GM12878 (cell line): ENCODE data around the gene ANKHD1. TPM values are rescaled to one million over a fixed set of nuclear protein-coding genes. Genes with fewer than 3 reads are reported as not detected.

ENCODE experiments used
- ATAC-seq: fragments of 200-7000 bp; cut with Tn5 transposase; 3 replicates; pipeline ENCODE4 v1.9.1; 2020; ENCODE audit warnings: mild to moderate bottlenecking, moderate library complexity
- BruUV-seq: library from RNA; stranded (reverse); fragments of 400-500 nt; replicated peaks from 2 replicates; lab custom pipeline; 2021; lab: Mats Ljungman, UMichigan
- CTCF ChIA-PET: fragments of 300-600 bp; sonication (Branson Sonifier 250); formaldehyde crosslinking; extraction: SDS; loops from one replicate; lab custom pipeline; 2021; ENCODE audit warnings: inconsistent platforms; lab: Yijun Ruan, JAX
- POLR2A ChIA-PET: fragments of 350-600 bp; formaldehyde crosslinking; extraction: SDS; loops from one replicate; lab custom pipeline; 2021; ENCODE audit warnings: inconsistent platforms; lab: Charles Lee
- RAD21 ChIA-PET: fragments of 300-600 bp; sonication (Branson Sonifier 250); formaldehyde crosslinking; loops from one replicate; lab custom pipeline; 2023; ENCODE audit warnings: antibody characterized with exemption; ENCODE audit not compliant: unreplicated experiment; lab: Charles Lee
- SMC1A ChIA-PET: fragments of 300-600 bp; sonication (Branson Sonifier 250); formaldehyde crosslinking; loops from one replicate; lab custom pipeline; 2023; ENCODE audit not compliant: unreplicated experiment, uncharacterized antibody; lab: Charles Lee
- DNase-seq: peaks from one replicate; pipeline ENCODE4 v3.0.0-alpha.2; 2011; ENCODE audit warnings: low read depth, low spot score
- FAIRE-seq: peaks from 3 replicates; lab custom pipeline; 2011; peaks lifted over from hg19 to GRCh38; lab: Jason Lieb, UNC
- H2AFZ ChIP-seq: 2 replicates; pipeline ENCODE4 v1.6.0; 2011; ENCODE audit warnings: low read depth, low read length, control low read depth; ENCODE audit not compliant: control insufficient read depth
- H3K27ac ChIP-seq: 2 replicates; pipeline ENCODE4 v1.5.1; 2011; ENCODE audit warnings: control low read depth; ENCODE audit not compliant: control insufficient read depth, insufficient read depth
- H3K27me3 ChIP-seq, 2 experiments: replicated peaks in 1 of 2; 2 replicates each; pipeline versions ENCODE4 v1.6.0 to v1.6.1; 2011; ENCODE audit warnings: low read length in 1 of 2; ENCODE audit not compliant: control insufficient read depth in 2 of 2, insufficient read depth in 2 of 2
- H3K36me3 ChIP-seq, 2 experiments: 2 replicates each; pipeline ENCODE4 v1.5.1; 2011; ENCODE audit warnings: low read length in 1 of 2; ENCODE audit not compliant: control insufficient read depth in 2 of 2, insufficient read depth in 2 of 2
- H3K4me1 ChIP-seq: 2 replicates; pipeline ENCODE4 v1.6.1; 2011; ENCODE audit warnings: mild to moderate bottlenecking, low read length, moderate library complexity, mixed read lengths; ENCODE audit not compliant: control insufficient read depth, insufficient read depth
- H3K4me2 ChIP-seq: 2 replicates; pipeline ENCODE4 v1.6.0; 2011; ENCODE audit warnings: control low read depth; ENCODE audit not compliant: control insufficient read depth, insufficient read depth
- H3K4me3 ChIP-seq: fragments of 200-600 bp; sonication (generic); 2 replicates; pipeline ENCODE4 v1.5.1; 2016
- H3K79me2 ChIP-seq: 2 replicates; pipeline ENCODE4 v1.6.0; 2011; ENCODE audit warnings: low read length; ENCODE audit not compliant: control insufficient read depth, insufficient read depth
- H3K9ac ChIP-seq: 2 replicates; pipeline ENCODE4 v1.8.0; 2011; ENCODE audit warnings: low read length, control low read depth, mixed read lengths; ENCODE audit not compliant: control insufficient read depth, insufficient read depth
- H3K9me3 ChIP-seq: replicated peaks from 3 replicates; pipeline ENCODE4 v1.5.1; 2011; ENCODE audit warnings: mild to moderate bottlenecking, low read length; ENCODE audit not compliant: control insufficient read depth, insufficient read depth
- H4K20me1 ChIP-seq: 2 replicates; pipeline ENCODE4 v1.6.0; 2011; ENCODE audit not compliant: control insufficient read depth, insufficient read depth
- MXI1 ChIP-seq: fragments of 150-350 bp; IDR thresholded peaks from 2 replicates; pipeline ENCODE4 v1.6.1; 2011; ENCODE audit warnings: low read depth, mild to moderate bottlenecking, inconsistent platforms, low read length, improper control_type of control experiment
- ZBTB11 ChIP-seq: fragments of 450-650 bp; formaldehyde crosslinking; IDR thresholded peaks from 2 replicates; pipeline ENCODE4 v1.5.0; 2022; ENCODE audit warnings: mild to moderate bottlenecking, missing genetic modification characterization
- ZNF687 ChIP-seq: fragments of 450-650 bp; IDR thresholded peaks from 2 replicates; pipeline ENCODE4 v1.6.1; 2017; ENCODE audit warnings: mild to moderate bottlenecking, moderate library complexity
- WGBS: methylation state at CpG from one replicate; pipeline ENCODE4 v1.1.6; 2016; ENCODE audit warnings: low lambda C conversion rate; ENCODE audit not compliant: insufficient replicate concordance, insufficient coverage; ENCODE audit errors: missing lambda C conversion rate; 5-methylcytosine and 5-hydroxymethylcytosine counted together
- in situ Hi-C: fragments of 300-500 bp; cut with MboI; formaldehyde crosslinking; loops from 9 replicates; pipeline ENCODE4 v1.14.3; 2018; ENCODE audit warnings: mixed read lengths
- intact Hi-C: fragments of 100-400 bp; cut with micrococcal nuclease; formaldehyde crosslinking; loops from one replicate; pipeline ENCODE4 v1.14.2; 2022; ENCODE audit not compliant: unreplicated experiment
- polyA plus RNA-seq, 11 experiments: library from polyadenylated mRNA; depleted of rRNA in 4 of 11; unstranded in 6 of 11; stranded (reverse) in 5 of 11; fragments of >200 nt; fragmentation: Nextera tagmentation in 4 of 11; fragmentation: Illumina TruSeq in 1 of 11; extraction: Ambion mirVana in 4 of 11; extraction: Trizol in 1 of 11; gene quantifications; 1 replicate in 1 of 11; 2 replicates in 10 of 11; pipeline versions ENCODE4 v1.2.1 to v1.2.3, GENCODE V29; 2011 to 2016; ENCODE audit warnings: inconsistent platforms in 2 of 11, missing spikeins in 2 of 11, low read depth in 1 of 11
- total RNA-seq, 4 experiments: library from RNA; depleted of rRNA in 3 of 4; stranded (reverse); fragments of >200 nt in 3 of 4; fragmentation: Illumina TruSeq in 1 of 4; extraction: Trizol in 1 of 4; gene quantifications; 2 replicates each; pipeline versions ENCODE4 v1.2.1 to v1.2.3, GENCODE V29; 2013 to 2021

ANKHD1 gene
- total and polyA plus RNA-seq, 10 of the 15 experiments (the other 5 are each of a cell fraction or from before 2014, with no cell fraction given), result 31.6 to 96.8 (median 74.3) TPM

- Histone ChIP-seq H3K9ac (no peak overlapping the region), H3K27ac (no peak overlapping the region), H3K9me3 (no peaks in the 10 kb centered on the region), H3K36me3 (no peaks in the 10 kb centered on the region), H3K27me3 (no peaks in the 10 kb centered on the region), H2AFZ (no peak overlapping the region), H3K4me1 (no peaks in the 10 kb centered on the region; the same call in 1 of the 2 replicates), H3K4me2 (no peak overlapping the region), H3K79me2 (no peaks in the 10 kb centered on the region), H3K4me3 (no peak overlapping the region), H4K20me1 (no peaks in the 10 kb centered on the region)
- ATAC-seq, result no peak
- no TSS peak for BruUV-seq
- intact Hi-C loops (no loop called here), in situ Hi-C loops (no loop called here)
- 91% methylated on average over 3 of the region's 3 CpGs for WGBS
- no peak for TF ChIP-seq ZBTB11 (CRISPR knock-in tag)
- TF ChIP-seq MXI1, result no peak
- no peak for TF ChIP-seq ZNF687
- SMC1A ChIA-PET, result interaction anchor here (1.0 to 1.7 kb wide), 2 partner anchors 124 to 354 kb away, joined by 3 to 6 read pairs; no protein-coding TSS in a partner anchor
- CTCF ChIA-PET, result interaction anchor here (0.9 to 2.8 kb wide), 10 partner anchors 8 to 357 kb away, joined by 3 to 36 read pairs (median 4); no protein-coding TSS in a partner anchor
- RAD21 ChIA-PET, result interaction anchor here (0.6 to 4.9 kb wide), 3 partner anchors 10 to 355 kb away, joined by 3 to 34 read pairs (median 4); partner anchors contain the start of gene HBEGF
- POLR2A ChIA-PET, result no interaction called here
- no peak for DNase-seq
- no peak for FAIRE-seq
Measured at GRCh38 chr5:140365282-140365681, 36.4 kb upstream of the ANKHD1 start.
